Activated T-cell treated with anti-CD3 and anti-CD28 coated beads for 24 hours (primary cell): ENCODE results near the gene GNB1L.

ENCODE experiments used
- DNase-seq: peaks from one replicate; pipeline ENCODE4 v3.0.0-alpha.2; 2020; ENCODE audit warnings: low read depth

GNB1L gene

GRCh38 chr22:19823191-19823901 lies 31.3 kb downstream of the GNB1L start:
- no peak for DNase-seq

DNA sequence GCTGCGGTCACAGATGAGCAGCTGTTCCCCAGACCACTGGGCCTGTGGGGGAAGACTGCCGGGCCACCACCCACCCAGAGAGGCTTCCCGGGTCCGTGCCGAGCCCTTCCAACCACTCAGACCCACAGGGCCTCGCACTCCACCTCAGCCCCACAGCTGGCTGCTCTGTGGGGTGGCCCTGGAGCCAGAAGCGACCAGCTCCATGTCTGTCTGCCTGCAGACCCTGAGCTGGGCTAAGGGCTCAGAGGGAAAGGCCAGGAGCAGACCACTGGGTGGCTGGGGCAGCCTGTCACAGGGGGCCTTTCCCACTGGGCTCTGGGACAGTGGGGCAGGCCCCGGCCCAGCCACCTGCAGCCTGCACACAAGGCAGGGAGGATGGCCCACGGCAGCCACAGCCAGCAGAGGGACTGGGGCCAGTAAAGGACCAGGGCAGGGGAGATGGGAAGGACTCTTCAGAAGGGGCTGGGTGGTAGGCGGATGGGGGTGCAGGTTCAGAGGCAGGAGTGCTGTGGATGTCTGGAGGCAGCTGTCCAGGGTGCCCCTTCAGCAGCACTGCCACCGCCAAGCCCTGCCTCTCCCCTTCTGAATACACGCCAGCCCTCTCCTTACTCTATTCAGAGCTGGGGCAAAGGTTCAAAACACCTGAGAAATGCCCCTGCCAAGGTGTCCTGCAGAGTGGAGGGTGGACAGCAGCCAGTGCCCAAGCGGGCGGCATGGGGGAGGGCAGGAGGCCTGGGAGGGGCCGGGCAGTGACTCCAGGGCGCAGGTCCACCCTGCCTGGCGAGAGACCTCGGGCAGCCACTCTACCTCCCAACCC lies 32.2 kb downstream of the GNB1L start:
- no peak for DNase-seq

GRCh38 chr22:19821523-19822300 lies 33.0 kb downstream of the GNB1L start:
- no peak for DNase-seq

- DNase-seq = no peak
Observed at GRCh38 chr22:19820880-19821522, 33.7 kb downstream of the GNB1L start.

- no peak for DNase-seq
Observed at GRCh38 chr22:19819911-19820879, 34.5 kb downstream of the GNB1L start.

DNA sequence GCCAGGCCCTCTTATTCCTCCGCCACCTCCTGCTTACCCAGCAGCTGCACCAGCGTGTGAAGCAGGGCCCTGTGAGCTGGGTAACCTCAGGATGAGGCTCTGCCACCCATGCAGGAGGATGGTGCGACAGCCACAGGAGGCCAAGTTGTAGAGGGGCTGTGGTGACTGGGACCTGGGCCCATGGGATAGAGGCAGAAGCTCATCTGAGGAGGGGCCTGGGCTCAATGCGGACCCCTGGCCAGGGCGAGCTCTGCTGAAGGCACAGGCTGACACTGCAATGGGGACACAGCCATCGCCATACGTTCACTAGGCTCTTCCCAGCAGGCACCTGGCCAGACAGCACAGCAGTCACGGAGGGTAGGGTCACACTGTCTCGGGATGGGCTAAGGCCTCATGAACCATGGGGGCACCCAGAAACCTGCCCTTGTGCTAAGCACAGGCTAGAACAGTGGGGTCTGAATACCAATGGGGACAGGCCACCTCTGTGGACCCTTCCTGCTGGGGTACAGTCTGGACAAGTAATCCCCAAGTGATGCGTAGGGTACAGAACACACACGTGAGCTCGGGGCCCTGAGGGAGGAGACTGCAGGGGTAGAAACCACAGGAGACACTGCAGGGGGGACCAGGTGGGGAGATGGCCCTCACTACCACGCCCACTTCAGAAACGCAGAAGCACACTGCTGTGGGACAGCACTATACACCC lies 35.3 kb downstream of the GNB1L start:
- DNase-seq = no peak

- no peak for DNase-seq
Observed at GRCh38 chr22:19818324-19819207, 36.1 kb downstream of the GNB1L start.

- no peak for DNase-seq
Observed at GRCh38 chr22:19816372-19817119, 38.1 kb downstream of the GNB1L start.

GRCh38 chr22:19815823-19816290 lies 38.8 kb downstream of the GNB1L start:
- DNase-seq = no peak

GRCh38 chr22:19815093-19815822 lies 39.4 kb downstream of the GNB1L start:
- no peak for DNase-seq

- no peak for DNase-seq
Observed at GRCh38 chr22:19814428-19814827, 40.2 kb downstream of the GNB1L start.

GRCh38 chr22:19812910-19813309 lies 41.8 kb downstream of the GNB1L start:
- no peak for DNase-seq

GRCh38 chr22:19811811-19812771 lies 42.6 kb downstream of the GNB1L start:
- no peak for DNase-seq

DNA sequence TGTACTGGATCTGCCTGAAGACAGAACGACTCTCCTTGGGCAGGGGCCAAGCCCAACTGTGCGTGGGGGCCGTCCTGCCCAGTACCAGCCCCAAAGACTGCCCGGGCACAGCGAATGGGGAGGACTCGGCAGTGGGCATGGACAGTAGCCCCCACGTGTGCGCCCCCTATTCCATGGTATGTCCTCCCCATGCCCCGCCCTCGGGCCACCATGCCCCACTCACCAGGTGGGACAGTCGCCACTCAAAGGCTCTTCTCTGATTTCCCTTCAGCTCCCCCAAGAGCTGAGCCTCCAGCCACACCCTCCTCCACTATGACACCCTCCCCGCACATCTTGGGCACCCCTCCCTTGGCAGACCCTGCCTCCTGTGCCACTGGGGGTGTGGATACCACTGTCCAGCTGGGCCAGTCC lies 43.5 kb downstream of the GNB1L start:
- no peak for DNase-seq

DNA sequence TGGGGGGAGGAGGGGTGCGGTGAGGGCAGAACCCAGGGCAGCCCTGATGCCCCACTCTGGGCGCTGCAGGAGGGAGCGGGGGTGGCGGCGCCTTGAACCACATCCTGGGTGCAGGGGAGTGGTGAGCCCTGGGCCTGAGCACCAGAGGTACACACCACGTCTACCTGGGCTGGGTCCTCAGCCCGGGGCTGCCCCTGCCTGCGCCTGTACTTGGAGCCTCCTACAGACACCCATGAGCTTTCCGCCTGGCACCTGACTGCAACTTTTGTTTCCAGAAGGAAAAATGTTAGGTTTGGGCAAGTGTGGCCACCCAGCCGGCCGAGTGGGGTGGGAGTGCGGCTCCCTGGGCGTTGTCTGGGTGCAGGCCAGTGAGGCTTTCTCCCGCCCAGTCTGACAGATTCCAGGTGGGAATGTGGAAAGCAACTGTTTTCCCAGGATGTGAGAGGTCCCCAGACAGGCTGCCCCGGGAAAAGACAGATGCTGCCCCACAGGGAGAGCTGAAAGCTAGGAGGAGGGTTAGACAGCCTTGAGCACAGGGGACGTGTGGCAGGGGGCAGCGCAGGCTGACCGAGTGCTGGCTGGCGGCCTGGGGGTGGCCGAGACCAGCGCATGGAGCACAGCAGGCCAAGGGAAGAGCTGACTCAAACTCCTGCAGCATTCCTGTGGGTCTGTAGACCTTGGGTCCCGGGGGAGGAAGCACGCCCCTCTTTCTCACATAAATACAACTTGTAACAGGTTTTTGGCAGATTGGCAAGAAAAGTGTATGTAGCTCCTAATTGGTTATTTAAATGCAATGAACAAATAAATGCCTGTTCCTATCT lies 44.1 kb downstream of the GNB1L start:
- no peak for DNase-seq

- no peak for DNase-seq
Observed at GRCh38 chr22:19809741-19810140, 44.9 kb downstream of the GNB1L start.
